HG02943 (cell line): ENCODE measurements around the gene HIVEP3.

Source experiments
- ATAC-seq: cut with Tn5 transposase; IDR thresholded peaks from one replicate; pipeline ENCODE4 v1.9.1; 2021; ENCODE audit warnings: mild to moderate bottlenecking, low read depth, moderate library complexity; ENCODE audit not compliant: unreplicated experiment

Gene HIVEP3

DNA sequence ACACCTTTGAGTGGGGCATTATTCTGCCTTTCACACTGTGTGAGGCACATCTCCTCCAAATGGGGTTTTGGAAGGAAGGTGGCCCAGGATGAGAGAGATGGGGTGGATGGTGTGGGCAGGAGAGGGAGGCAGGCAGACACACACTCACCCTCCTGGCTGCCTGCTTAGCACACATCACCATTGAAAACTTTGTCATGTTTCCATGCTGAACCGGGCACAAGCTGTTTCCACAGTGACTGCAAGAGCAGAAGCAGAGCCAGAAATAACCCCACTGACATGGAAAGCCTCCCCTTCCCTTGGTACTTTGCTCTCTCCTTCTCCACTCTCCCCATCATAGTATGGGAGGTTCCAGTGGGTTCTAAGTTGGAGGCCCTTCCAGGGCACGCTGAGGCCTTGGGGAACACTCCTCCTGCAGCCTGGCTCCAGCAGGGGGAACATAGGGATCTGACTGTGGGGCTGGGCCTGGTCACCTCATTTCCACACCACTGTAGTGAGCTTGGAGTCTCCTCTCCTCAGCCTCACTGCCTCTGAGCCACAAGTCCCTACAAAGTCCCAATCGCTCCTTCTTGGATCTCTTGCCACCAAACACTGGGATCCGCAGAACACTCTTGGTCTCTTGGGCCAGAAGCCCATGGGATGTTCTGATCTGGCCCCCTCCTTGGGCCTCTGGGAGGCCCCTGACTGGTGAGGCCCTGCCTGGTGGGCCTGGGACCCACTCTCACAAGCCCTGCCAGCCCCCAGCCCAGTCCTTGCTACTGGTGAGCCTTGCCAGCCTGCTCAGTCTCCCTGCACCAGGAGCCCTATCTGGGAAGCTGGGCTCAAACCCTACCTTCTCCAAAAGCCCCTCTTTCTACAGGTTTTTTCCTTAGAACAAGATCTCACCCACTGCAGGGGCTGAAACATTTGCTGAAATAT is 271.2 kb downstream of the HIVEP3 start:
- ATAC-seq = no peak

- ATAC-seq = no peak
Measured at GRCh38 chr1:41646186-41646585, 272.5 kb downstream of the HIVEP3 start.

DNA sequence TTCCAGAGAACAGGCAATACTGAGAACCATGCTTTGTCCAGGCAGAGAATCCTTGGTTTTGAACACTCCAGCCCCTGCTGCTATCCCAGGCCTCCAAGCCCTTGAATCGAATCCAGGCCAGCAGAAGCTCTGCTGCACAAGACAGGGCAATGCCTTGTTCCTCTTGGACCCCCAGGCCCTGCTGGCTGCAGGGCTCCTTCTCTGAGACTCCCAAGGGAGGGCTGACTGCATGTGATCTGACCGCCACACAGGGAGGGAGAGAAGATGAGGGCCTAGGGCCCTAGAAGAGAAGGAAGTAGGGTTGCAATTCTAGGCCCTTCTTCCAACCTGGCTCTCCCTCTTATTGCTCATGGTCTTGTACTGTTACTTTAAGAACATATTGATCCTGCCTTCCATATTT is 273.7 kb downstream of the HIVEP3 start:
- ATAC-seq = no peak

DNA sequence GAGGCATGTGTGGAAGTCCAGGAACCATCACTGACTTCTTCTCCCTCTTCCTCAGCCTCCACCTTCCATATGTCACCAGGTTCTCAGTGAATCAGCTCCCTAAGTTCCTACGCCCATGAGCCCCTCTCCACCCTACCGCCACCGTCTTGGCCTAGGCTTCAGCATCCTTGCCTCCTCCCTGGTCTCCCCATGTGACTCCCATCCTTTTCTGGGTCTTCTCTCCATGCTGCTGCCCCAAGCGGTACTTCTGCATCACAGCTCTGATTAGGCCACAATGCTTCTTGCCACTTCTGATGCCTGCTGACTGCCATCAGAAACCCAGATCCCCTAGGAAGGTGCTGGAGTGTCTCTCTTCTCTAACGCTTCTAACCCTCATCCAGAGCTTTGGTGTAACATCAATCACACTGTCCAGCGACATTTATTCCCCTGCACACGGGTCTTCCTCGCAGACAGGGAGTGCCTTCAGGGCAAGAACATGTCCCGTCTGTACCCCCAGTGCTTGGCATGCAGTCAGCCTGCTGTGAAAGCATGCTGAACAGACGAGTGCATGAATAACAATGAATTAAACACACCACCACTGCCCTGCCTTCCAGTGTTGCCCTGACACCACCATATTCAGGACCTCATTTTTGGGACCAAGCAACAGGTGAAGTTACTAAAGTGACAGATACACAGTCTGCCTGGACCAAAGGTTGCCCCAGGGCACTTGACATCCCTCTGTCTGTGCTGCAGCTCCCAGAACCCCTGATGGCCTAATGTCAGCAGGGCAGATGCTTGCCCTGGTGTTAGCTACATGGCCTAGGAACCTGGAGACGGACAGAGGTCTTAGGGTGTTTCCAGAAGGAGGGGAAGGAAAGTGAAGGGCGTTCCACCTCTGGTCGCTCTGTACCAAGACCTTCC is 275.6 kb downstream of the HIVEP3 start:
- no peak for ATAC-seq

- no peak for ATAC-seq
Measured at GRCh38 chr1:41641941-41642527, 276.7 kb downstream of the HIVEP3 start.

DNA sequence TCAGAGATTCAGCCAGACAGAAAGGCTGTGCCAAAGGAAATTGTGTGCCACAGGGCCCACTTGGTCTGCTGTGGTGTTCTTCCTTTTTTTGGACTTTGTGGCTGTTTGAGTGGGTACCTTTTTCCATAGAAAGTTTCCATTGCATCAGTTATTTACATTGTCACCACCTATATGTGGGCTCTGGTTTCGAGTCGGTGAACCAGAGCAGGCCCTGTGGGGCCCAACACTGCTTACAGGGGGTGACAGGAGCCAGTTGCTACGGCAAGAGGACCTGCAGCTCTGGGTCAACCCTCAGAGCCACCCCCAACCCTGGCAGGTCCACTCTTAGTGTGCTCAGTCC is 277.3 kb downstream of the HIVEP3 start:
- ATAC-seq = no peak

- ATAC-seq = no peak
Measured at GRCh38 chr1:41640756-41641474, 277.8 kb downstream of the HIVEP3 start.

DNA sequence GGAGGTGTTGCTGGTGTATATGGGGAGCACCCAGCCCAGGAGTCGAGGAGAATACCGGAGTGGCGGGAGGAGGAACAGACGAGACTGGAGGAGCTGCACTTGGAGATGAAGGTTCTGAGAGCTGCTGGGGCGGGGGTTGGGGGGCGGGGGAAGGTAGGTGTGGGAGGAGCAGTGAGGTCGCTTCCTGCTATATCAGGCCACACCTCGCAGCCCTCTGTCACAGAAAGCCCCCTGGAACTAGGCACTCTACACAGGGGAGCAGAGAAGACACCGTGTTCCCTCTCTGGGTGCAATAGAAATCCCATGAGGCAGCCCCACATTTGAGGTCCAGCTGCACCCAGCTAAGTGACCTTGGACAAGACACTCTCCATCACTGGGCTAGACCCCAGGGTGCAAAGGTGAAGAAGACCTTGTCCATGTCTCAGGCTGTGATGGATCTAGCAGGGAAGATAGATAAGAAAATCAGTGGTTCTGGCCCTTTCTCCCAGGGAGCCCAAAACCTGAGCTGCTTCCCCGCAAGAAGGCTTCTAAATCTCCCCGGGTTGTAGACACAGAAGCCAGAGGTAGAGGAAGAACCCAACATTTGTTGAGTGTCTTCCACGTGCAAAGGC is 278.5 kb downstream of the HIVEP3 start:
- ATAC-seq = no peak

DNA sequence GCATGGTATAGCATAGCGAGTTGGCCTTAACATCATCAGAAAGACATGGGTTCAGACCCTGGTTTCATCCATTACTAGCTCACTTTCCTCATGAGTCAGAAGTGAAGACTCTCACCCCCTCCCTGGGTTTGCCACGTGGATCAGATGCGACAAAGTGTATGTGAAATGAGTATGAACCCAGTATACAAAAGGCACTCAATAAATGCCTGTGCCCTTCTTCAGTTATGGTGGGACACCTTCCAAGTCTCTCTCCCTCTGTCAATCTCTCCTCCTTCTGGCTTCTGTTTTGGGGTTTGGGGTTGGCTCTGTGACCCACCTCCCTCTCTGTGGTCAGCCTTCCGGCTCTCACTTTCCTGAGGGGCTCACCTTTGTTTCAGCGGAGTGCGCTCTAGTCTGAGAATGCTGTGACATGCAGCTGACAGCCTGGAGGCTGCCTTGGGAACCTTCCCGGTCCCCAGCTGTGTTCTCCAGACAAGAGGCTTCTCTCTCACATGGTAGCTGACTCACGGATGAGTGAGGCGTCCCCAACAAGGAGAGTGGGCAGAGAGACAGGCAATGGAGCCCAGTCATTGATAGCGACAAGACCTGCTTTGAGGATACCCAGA is 279.3 kb downstream of the HIVEP3 start:
- ATAC-seq = no peak

DNA sequence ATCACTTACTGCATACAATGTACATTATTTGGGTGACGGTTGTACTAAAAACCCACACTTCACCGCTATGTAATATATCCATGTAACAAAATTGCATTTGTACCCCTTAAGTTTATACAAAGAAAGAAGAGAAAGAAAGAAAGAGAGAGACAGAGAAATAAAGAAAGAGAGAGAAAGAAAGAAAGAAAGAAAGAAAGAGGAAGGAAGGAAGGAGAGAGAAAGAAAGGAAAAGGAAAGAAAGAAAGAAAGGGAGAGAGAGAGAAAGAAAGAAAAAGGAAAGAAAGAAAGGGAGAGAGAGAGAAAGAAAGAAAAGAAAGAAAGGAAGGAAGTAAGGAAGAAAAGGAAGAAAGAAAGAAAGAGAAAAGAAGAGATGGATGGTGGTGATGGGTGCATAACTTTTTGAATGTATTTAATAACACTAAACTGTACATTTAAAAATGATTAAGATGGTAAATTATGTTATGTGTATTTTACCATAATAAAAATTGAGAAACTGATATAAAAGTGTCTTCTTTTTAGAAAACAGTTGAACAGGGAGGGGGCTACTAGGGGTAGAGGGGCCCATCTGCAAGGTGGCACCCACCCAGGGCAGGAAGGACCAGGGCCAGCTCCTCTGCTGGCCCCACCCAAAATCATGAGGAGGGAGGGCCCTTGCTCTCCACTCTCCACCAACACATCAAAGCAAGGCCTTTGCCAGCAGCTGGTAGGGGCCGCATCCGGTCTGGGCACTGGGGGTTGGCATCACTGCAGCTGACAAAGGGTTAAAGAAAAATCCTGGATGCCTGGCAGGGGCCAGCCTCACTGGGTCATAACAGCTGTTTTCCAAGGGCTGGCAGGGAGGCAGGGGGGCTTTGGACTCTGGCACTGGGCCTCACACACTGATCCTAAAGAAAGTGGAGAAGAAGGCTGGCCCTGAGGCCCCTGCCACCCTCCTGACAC is 280.4 kb downstream of the HIVEP3 start:
- ATAC-seq = no peak

DNA sequence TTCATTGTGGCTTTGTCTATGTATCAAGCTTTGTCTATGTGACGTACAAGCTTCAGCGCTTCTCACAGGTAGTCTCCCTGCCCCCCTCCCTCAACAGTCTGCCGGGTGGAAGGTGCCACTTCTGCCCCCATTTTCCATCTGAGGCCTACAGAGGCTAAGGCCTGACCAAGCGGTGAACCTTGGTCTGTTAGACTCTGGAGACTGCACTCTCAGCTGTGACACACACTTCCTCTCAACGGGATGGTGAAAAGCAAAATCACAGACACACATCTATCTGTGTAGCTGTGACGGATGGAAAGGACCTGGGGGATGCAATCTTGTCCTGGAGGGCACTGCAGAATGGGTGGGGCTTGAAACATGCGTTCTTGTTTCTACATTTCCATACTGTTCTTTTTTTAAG is 281.4 kb downstream of the HIVEP3 start:
- no peak for ATAC-seq

DNA sequence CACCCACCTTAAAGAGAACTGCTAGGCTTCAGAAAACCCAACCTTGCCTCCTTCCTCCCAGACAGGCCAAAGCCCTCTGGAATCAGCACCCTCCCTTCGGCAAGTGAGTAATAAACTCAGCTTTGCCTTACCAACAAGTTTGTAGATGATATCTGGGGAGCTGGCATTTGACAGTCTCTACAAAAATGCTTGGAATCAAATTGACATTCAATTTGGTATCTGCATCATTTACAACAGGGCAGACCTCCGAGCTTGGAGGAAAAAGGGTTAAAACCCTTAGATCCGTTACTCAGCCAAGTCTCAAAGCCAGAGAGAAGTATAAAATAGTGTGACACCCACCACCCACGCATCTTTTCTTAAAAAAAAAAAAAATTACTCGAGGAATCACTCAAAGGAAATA is 285.0 kb downstream of the HIVEP3 start:
- ATAC-seq = no peak

DNA sequence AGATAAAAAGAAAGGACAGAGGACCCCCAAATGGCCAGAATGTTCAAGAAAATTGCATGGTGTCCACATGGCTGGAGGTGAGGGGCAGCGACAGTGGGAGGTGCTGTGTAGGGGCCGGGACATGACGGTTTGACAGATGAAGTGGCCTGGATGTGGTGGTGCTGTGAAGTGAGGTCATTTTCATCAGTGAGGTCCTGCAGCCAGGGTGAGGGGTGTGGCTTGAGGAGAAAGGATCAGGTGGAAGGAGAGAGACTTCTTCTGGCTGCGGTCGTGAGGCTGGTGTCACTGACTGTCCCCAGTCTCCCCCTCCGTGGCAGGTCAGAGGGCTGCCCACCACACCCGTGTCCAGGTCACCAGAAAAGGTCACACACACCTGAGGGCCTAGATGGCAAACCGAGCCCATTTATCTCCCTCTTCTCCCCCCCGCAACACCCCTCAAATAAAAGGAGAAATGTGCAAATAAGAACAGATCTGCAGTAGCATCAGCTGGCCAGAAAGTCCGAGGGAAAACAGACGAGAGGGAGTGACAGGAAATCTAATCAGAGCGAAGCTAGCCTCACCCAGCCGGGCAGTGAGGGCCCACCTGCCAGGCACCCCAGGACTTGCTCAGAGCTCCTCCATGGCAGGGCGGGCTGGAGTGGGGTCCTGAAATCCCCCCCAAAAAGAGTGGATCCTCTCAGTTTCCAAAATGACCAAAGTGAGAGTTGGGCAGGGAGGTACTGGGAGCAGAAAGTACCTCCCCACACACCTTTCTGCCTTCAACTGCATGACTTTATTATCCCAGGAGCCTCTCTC is 285.7 kb downstream of the HIVEP3 start:
- ATAC-seq = no peak

- ATAC-seq = no peak
Measured at GRCh38 chr1:41631971-41632370, 286.8 kb downstream of the HIVEP3 start.

DNA sequence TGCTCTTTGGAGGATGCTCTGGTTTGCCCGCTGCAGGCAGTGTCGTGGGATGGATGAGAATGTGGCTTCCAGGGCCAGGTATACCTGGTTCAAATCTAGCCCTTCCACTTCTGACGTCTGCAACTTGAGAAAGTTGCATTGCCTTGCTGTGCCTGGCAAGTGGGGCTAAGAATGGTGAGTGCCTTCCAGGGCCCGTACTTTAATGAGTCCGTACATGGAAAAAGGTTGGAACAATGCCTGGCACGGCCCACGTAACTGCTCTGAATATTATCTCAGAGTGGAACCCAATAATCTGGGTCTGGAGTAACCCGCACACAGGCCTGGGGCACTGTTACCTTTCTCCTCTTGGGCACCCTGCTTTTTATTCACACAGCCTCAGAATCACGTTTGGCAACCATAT is 287.6 kb downstream of the HIVEP3 start:
- no peak for ATAC-seq

DNA sequence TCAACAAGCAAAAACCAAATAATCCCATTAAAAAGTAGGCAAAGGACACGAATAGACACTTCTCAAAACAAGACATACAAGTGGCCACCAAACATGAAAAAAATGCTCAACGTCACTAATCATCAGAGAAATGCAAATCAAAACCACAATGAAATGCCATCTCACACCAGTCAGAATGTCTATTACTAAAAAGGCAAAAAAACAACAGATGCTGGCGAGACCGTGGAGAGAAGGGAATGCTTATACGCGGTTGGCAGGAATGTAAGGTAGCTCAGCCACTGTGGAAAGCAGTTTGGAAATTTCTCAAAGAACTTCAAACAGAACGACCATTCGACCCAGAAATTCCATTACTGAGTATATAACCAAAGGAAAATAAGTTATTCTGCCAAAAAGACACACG is 289.2 kb downstream of the HIVEP3 start:
- ATAC-seq = no peak

DNA sequence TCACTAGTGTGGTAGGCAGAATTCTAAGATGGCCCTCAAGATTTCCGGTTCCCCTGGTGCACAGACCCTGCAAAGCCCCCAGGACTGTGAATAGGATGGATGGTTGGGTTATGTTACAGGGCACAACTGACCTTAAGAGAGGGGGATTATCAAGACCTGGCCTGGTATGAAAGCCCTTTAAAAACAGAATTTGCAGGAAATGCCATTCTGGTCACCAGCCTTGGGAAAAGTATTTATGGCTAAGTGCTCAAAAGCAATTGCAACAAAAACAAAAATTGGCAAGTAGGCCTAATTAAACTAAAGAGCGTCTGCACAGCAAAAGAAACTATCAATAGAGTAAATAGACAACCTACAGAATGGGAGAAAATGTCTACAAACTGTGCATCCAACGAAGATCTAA is 289.6 kb downstream of the HIVEP3 start:
- ATAC-seq = no peak
